Measurements from ENCODE around the gene ABI3BP. TPM values are rescaled to one million over a fixed set of nuclear protein-coding genes. Genes with fewer than 3 reads are reported as not detected.

ABI3BP gene
- total and polyA plus RNA-seq, 2 experiments from 2014 or later: 0.42 to 0.57 TPM

GRCh38 chr3:100850156-100850555 lies 143.1 kb downstream of the ABI3BP start (continued):
- TF ChIP-seq ZNF462 (CRISPR knock-in tag; IDR thresholded peaks at IDR 0.05): no peak

- H3K4me1 Mint-ChIP-seq: no peaks in the 10 kb centered on the region
- no peaks in the 10 kb centered on the region for H3K9me3 Mint-ChIP-seq
- Histone ChIP-seq H3K9me2 (ENCODE audit: insufficient read depth) (no peaks in the 10 kb centered on the region), H3F3A (replicated peaks; ENCODE audit: low read depth) (no peaks in the 10 kb centered on the region), H2AFZ (no peak overlapping the region; the same call in 1 of the 2 replicates), H3K27ac (ENCODE audit: low read depth) (no peak overlapping the region), H3K4me2 (no peak overlapping the region), H4K20me1 (replicated peaks; ENCODE audit: insufficient read depth) (no peaks in the 10 kb centered on the region), H3K36me3 (ENCODE audit: insufficient read depth) (no peaks in the 10 kb centered on the region), H3K27me3 (ENCODE audit: insufficient read depth) (no peaks in the 10 kb centered on the region), H3K4me1 (ENCODE audit: insufficient read depth) (no peaks in the 10 kb centered on the region), H3K4me3 (no peak overlapping the region), H3K79me2 (replicated peaks; ENCODE audit: insufficient read depth) (no peaks in the 10 kb centered on the region)
- DNase-seq (ENCODE audit: low spot score) (no peak), ATAC-seq (no peak)
- H3K4me3 Mint-ChIP-seq: no peak overlapping the region
- H3K27me3 Mint-ChIP-seq (ENCODE audit: insufficient read depth, low read depth, poor library complexity): peaks cover 2% of the 10 kb centered on the region
- no peaks in the 10 kb centered on the region for H3K36me3 Mint-ChIP-seq (ENCODE audit: low read depth)
- no peak overlapping the region for H3K27ac Mint-ChIP-seq
- TF ChIP-seq POLR2AphosphoS5 (IDR thresholded peaks at IDR 0.05; ENCODE audit: low read depth) (no peak), EZH2phosphoT487 (IDR thresholded peaks at IDR 0.05; ENCODE audit: unreplicated experiment) (no peak), JUNB (IDR thresholded peaks at IDR 0.05; ENCODE audit: unreplicated experiment) (no peak), NANOG (IDR thresholded peaks at IDR 0.05; ENCODE audit: borderline replicate concordance) (no peak)
These were observed 148.9 kb downstream of the ABI3BP start for GRCh38 chr3:100844063-100844936.

Data from GM23338 (cell line).